ENCODE measurements around the gene CDK5RAP2.

- TF ChIP-seq CTCF (IDR thresholded peaks at IDR 0.05; ENCODE audit: low read depth, low read length) (no peak), MAX (IDR thresholded peaks at IDR 0.05; ENCODE audit: low read depth, low read length) (no peak)
These were observed 95.8 kb downstream of the CDK5RAP2 start for GRCh38 chr9:120484162-120484561.

All from NB4 (cell line).